GM23338 (cell line): ENCODE data around the gene PKD2. TPM values are rescaled to one million over a fixed set of nuclear protein-coding genes. Genes with fewer than 3 reads are reported as not detected.

Source experiments
- ATAC-seq: fragments of 200-7000 bp; cut with Tn5 transposase; 3 replicates; pipeline ENCODE4 v1.9.1; 2020
- DNase-seq: peaks from one replicate; pipeline ENCODE4 v3.0.0-alpha.2; 2015; ENCODE audit warnings: low spot score
- H2AFZ ChIP-seq: fragments of 200-600 bp; sonication (generic); 2 replicates; pipeline ENCODE4 v1.8.0; 2016; ENCODE audit warnings: antibody characterized with exemption, mild to moderate bottlenecking, moderate library complexity
- H3F3A ChIP-seq: fragments of 200-600 bp; sonication (generic); replicated peaks from 2 replicates; pipeline ENCODE4 v1.8.0; 2017; ENCODE audit warnings: antibody characterized with exemption, mixed run types, low read depth
- H3K27ac ChIP-seq: fragments of 200-600 bp; sonication (generic); 2 replicates; pipeline ENCODE4 v1.6.1; 2016; ENCODE audit warnings: low read depth
- H3K27me3 ChIP-seq: fragments of 200-600 bp; sonication (generic); 2 replicates; pipeline ENCODE4 v1.8.0; 2016; ENCODE audit warnings: mild to moderate bottlenecking, mixed run types, moderate library complexity; ENCODE audit not compliant: insufficient read depth
- H3K36me3 ChIP-seq: fragments of 200-600 bp; sonication (generic); 2 replicates; pipeline ENCODE4 v1.8.0; 2016; ENCODE audit warnings: mild to moderate bottlenecking; ENCODE audit not compliant: insufficient read depth
- H3K4me1 ChIP-seq: fragments of 200-600 bp; sonication (generic); 2 replicates; pipeline ENCODE4 v1.8.0; 2016; ENCODE audit warnings: mild to moderate bottlenecking, moderate library complexity; ENCODE audit not compliant: insufficient read depth
- H3K4me2 ChIP-seq: fragments of 200-600 bp; sonication (generic); 2 replicates; pipeline ENCODE4 v1.7.1; 2017; ENCODE audit warnings: mixed run types
- H3K4me3 ChIP-seq: fragments of 200-600 bp; sonication (generic); 2 replicates; pipeline ENCODE4 v1.6.1; 2016; ENCODE audit warnings: mixed run types
- H3K79me2 ChIP-seq: fragments of 200-600 bp; sonication (generic); replicated peaks from 2 replicates; pipeline ENCODE4 v1.8.0; 2017; ENCODE audit warnings: mild to moderate bottlenecking; ENCODE audit not compliant: insufficient read depth
- H3K9me2 ChIP-seq: fragments of 200-600 bp; sonication (generic); 2 replicates; pipeline ENCODE4 v1.8.0; 2017; ENCODE audit not compliant: insufficient read depth
- H4K20me1 ChIP-seq: fragments of 200-600 bp; sonication (generic); replicated peaks from 2 replicates; pipeline ENCODE4 v1.8.0; 2017; ENCODE audit warnings: mild to moderate bottlenecking; ENCODE audit not compliant: insufficient read depth
- H3K27ac Mint-ChIP-seq: 2 replicates; pipeline ENCODE4 v1.8.0; 2020; ENCODE audit warnings: inconsistent platforms, mild to moderate bottlenecking, moderate library complexity, mixed read lengths
- H3K27me3 Mint-ChIP-seq: 3 replicates; pipeline ENCODE4 v1.8.0; 2022; ENCODE audit warnings: low read depth, mild to moderate bottlenecking, moderate library complexity, mixed read lengths, inconsistent platforms; ENCODE audit not compliant: insufficient read depth, poor library complexity
- H3K36me3 Mint-ChIP-seq: 3 replicates; pipeline ENCODE4 v1.8.0; 2021; ENCODE audit warnings: low read depth, mild to moderate bottlenecking, inconsistent platforms, moderate library complexity, mixed read lengths
- H3K4me1 Mint-ChIP-seq: 3 replicates; pipeline ENCODE4 v1.8.0; 2020; ENCODE audit warnings: mild to moderate bottlenecking, inconsistent platforms, mixed read lengths
- H3K4me3 Mint-ChIP-seq: 3 replicates; pipeline ENCODE4 v1.8.0; 2021; ENCODE audit warnings: moderate library complexity, mild to moderate bottlenecking, inconsistent platforms, mixed read lengths
- H3K9me3 Mint-ChIP-seq: 3 replicates; pipeline ENCODE4 v1.8.0; 2020; ENCODE audit warnings: moderate library complexity, mild to moderate bottlenecking, inconsistent platforms, mixed read lengths
- CREB1 ChIP-seq: fragments of 250-450 bp; sonication (Bioruptor Pico); IDR thresholded peaks from 2 replicates; pipeline ENCODE4 v1.5.0; 2020; ENCODE audit warnings: low read depth, mild to moderate bottlenecking, moderate library complexity
- CTCF ChIP-seq, 2 experiments: fragments of 200-600 bp in 1 of 2; sonication (generic) in 1 of 2; conservative IDR thresholded peaks; 2 replicates each; pipeline versions ENCODE4 v1.5.1 to v1.6.1; 2016 to 2017; ENCODE audit warnings: antibody characterized with exemption in 2 of 2, low read depth in 2 of 2, mild to moderate bottlenecking in 2 of 2, moderate library complexity in 1 of 2
- EZH2 ChIP-seq: fragments of 200-600 bp; sonication (generic); IDR thresholded peaks from one replicate; pipeline ENCODE4 v1.8.0; 2017; ENCODE audit warnings: antibody characterized with exemption, mild to moderate bottlenecking, low read depth; ENCODE audit not compliant: unreplicated experiment
- JUNB ChIP-seq: IDR thresholded peaks from one replicate; pipeline ENCODE4 v1.6.1; 2016; ENCODE audit warnings: antibody characterized with exemption; ENCODE audit not compliant: unreplicated experiment
- NANOG ChIP-seq: IDR thresholded peaks from 2 replicates; pipeline ENCODE4 v1.6.1; 2016; ENCODE audit warnings: antibody characterized with exemption, borderline replicate concordance
- POLR2AphosphoS5 ChIP-seq: IDR thresholded peaks from 2 replicates; pipeline ENCODE4 v1.6.1; 2016; ENCODE audit warnings: antibody characterized with exemption, low read depth
- REST ChIP-seq: IDR thresholded peaks from one replicate; pipeline ENCODE4 v1.6.1; 2018; ENCODE audit warnings: antibody characterized with exemption; ENCODE audit not compliant: unreplicated experiment
- STAT1 ChIP-seq: IDR thresholded peaks from one replicate; pipeline ENCODE4 v1.6.1; 2016; ENCODE audit warnings: antibody characterized with exemption; ENCODE audit not compliant: unreplicated experiment
- ZNF114 ChIP-seq: fragments of 250-450 bp; sonication (Bioruptor Pico); IDR thresholded peaks from 2 replicates; pipeline ENCODE4 v1.5.0; 2020; ENCODE audit warnings: mild to moderate bottlenecking, moderate library complexity
- ZNF462 ChIP-seq: fragments of 250-450 bp; sonication (Bioruptor Pico); IDR thresholded peaks from 2 replicates; pipeline ENCODE4 v1.5.0; 2020; ENCODE audit warnings: mild to moderate bottlenecking, moderate library complexity
- polyA plus RNA-seq: library from polyadenylated mRNA; unstranded; fragments of >200 nt; fragmentation: Nextera tagmentation; extraction: Ambion mirVana; gene quantifications from 2 replicates; pipeline ENCODE4 v1.2.1, GENCODE V29; 2016
- total RNA-seq: library from RNA; depleted of rRNA; stranded (reverse); fragments of >200 nt; shearing (Covaris generic); gene quantifications from 2 replicates; pipeline ENCODE4 v1.2.3, GENCODE V29; 2014

The PKD2 gene
- total and polyA plus RNA-seq, 2 experiments from 2014 or later: 17.9 to 45.3 TPM

- Mint-ChIP-seq H3K36me3 (peaks cover 49% of the 10 kb centered on the region), H3K27ac (no peak overlapping the region), H3K27me3 (peaks cover 3% of the 10 kb centered on the region), H3K4me3 (no peak overlapping the region), H3K9me3 (no peaks in the 10 kb centered on the region), H3K4me1 (no peaks in the 10 kb centered on the region)
- Histone ChIP-seq H3K4me3 (no peak overlapping the region), H3K36me3 (peaks cover 39% of the 10 kb centered on the region; the same call in 1 of the 2 replicates), H3K9me2 (no peaks in the 10 kb centered on the region), H3K27me3 (no peaks in the 10 kb centered on the region), H3F3A (no peaks in the 10 kb centered on the region), H4K20me1 (no peaks in the 10 kb centered on the region; the same call in 1 of the 2 replicates), H2AFZ (no peak overlapping the region), H3K4me2 (no peak overlapping the region), H3K4me1 (no peaks in the 10 kb centered on the region), H3K27ac (no peak overlapping the region), H3K79me2 (no peaks in the 10 kb centered on the region)
- TF ChIP-seq REST: no peak
- no peak for TF ChIP-seq STAT1
- TF ChIP-seq ZNF114 (CRISPR knock-in tag): no peak
- TF ChIP-seq NANOG: no peak
- ATAC-seq (no peak), DNase-seq (no peak)
These were observed 50.9 kb downstream of the PKD2 start for GRCh38 chr4:88058295-88058694.

GRCh38 chr4:88059766-88060165 is 52.3 kb downstream of the PKD2 start:
- peaks cover 59% of the 10 kb centered on the region for H3K36me3 Mint-ChIP-seq
- H3K27ac ChIP-seq: no peak overlapping the region
- H4K20me1 ChIP-seq: no peaks in the 10 kb centered on the region
- no peaks in the 10 kb centered on the region for H3K27me3 ChIP-seq
- H3K27me3 Mint-ChIP-seq: peaks cover 5% of the 10 kb centered on the region
- no peaks in the 10 kb centered on the region for H3F3A ChIP-seq
- H3K36me3 ChIP-seq: peaks cover 43% of the 10 kb centered on the region
- H3K27ac Mint-ChIP-seq: no peak overlapping the region
- H3K79me2 ChIP-seq: no peaks in the 10 kb centered on the region
- H3K4me3 Mint-ChIP-seq: no peak overlapping the region
- H3K4me2 ChIP-seq: no peak overlapping the region
- H3K9me3 Mint-ChIP-seq: no peaks in the 10 kb centered on the region
- no peaks in the 10 kb centered on the region for H3K4me1 Mint-ChIP-seq
- ATAC-seq (no peak), DNase-seq (no peak)
- H3K4me3 ChIP-seq: no peak overlapping the region
- TF ChIP-seq ZNF114 (CRISPR knock-in tag) (no peak), CTCF (conservative IDR thresholded peaks at IDR 0.05; ENCODE audit: low read depth in 2 of 2) (no peak), JUNB (no peak), CREB1 (CRISPR knock-in tag) (no peak), EZH2 (no peak), NANOG (no peak), ZNF462 (CRISPR knock-in tag) (no peak), STAT1 (no peak), POLR2AphosphoS5 (no peak)
- no peak overlapping the region for H2AFZ ChIP-seq
- H3K4me1 ChIP-seq: no peaks in the 10 kb centered on the region
- no peaks in the 10 kb centered on the region for H3K9me2 ChIP-seq
